WI38 (cell line): ENCODE data around the gene MAF.

ENCODE experiments used
- H3K4me3 ChIP-seq: 2 replicates; pipeline ENCODE4 v1.5.1; 2011; ENCODE audit warnings: low read depth, mild to moderate bottlenecking, control low read depth, low read length
- TF ChIP-seq, protein P1 (sequence below): IDR thresholded peaks from 2 replicates; pipeline ENCODE4 v1.5.1; 2012; ENCODE audit warnings: low read depth, mild to moderate bottlenecking, control low read depth, low read length

The MAF gene

DNA sequence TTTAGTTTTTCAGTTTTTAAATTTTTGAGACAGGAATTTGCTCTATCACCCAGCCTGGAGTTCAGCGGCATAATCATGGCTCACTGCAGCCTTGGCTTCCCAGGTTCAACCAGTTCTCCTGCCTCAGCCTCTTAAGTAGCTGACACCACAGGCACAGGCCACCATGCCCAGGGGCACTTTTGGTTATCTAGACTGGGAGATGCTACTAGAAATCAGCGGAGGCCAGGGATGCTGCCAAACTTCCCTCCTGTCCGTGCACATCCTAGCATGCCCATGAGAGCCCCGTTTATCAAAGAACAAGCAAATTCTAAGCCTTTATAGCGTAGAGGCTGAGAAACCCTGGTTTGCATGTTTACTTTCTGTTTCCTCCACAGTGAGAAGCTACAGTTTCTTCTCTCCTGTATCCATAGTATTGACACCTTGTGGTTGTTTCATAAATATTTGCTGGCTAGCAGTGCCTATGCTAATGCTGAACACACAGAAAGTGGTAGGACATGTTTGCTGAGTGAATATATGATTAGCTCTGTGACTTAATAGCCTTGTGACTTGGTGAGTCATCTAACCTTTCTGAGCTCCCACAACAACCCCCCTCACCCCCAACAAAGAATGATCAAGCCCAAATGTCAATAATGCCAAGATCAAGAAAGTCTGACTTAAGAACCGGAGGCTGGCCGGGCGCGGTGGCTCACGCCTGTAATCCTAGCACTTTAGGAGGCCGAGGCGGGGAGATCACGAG lies 39.2 kb upstream of the MAF start:
- TF ChIP-seq, protein P1, sequence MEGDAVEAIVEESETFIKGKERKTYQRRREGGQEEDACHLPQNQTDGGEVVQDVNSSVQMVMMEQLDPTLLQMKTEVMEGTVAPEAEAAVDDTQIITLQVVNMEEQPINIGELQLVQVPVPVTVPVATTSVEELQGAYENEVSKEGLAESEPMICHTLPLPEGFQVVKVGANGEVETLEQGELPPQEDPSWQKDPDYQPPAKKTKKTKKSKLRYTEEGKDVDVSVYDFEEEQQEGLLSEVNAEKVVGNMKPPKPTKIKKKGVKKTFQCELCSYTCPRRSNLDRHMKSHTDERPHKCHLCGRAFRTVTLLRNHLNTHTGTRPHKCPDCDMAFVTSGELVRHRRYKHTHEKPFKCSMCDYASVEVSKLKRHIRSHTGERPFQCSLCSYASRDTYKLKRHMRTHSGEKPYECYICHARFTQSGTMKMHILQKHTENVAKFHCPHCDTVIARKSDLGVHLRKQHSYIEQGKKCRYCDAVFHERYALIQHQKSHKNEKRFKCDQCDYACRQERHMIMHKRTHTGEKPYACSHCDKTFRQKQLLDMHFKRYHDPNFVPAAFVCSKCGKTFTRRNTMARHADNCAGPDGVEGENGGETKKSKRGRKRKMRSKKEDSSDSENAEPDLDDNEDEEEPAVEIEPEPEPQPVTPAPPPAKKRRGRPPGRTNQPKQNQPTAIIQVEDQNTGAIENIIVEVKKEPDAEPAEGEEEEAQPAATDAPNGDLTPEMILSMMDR, result no peak
- no peak overlapping the region for H3K4me3 ChIP-seq

DNA sequence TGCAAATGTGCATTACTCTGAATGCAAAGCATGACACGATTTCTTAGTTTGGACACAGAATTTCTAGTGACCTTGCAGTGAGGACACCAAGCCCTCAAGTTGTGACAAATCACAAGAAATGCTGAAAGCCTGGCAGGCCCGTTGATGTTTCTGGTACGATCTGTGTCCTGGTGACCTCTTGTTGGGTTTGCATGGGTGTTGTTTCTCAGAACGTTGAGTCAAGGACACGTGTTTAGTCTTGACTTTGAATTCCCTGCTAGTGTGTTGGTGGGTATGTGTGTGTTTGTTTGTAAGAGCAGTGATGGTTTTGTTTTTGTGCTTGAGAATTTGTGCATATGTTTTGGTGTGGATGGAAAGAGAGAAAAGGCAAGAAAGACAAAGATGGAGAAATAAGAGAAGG lies 37.8 kb upstream of the MAF start:
- H3K4me3 ChIP-seq, result no peak overlapping the region
- TF ChIP-seq, protein P1, result no peak

DNA sequence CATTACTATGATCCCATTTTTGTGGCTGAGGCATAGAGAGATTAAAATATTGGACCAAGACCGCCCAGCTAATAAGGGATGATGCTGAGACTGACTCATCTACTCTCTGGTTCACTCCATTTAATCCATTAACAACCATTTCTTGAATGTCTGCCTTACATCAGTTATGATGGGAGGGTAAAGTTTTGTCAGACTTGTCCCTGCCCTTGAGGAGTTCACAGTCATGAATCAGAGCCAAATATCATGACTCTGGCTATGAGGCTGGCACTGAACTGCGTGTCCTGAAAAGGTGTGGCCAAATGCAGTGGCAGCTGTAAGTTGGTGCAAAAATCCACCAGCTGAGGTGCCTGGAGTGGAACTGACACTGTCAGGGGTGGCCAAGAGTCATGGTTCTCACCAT lies 35.0 kb upstream of the MAF start:
- no peak overlapping the region for H3K4me3 ChIP-seq
- TF ChIP-seq, protein P1, result no peak

DNA sequence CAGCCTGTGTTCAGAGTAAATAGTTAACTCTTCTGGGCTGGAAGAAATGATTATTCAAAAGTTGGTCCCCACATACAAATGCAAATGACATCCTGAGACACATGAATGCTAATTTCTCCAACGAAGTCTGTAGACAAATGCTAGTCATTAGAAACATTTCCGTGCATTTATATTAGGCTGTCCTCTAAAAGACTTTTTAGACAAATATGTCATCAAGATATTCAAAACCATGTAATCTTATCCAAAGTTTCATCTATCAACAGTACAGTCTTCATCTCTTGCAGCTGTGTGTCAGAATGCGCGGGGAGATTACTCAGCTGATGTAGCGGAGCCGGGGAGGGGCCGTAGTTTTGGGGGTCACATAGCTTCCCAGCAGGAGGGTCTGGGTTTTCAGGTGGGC lies 33.8 kb upstream of the MAF start:
- no peak overlapping the region for H3K4me3 ChIP-seq
- TF ChIP-seq, protein P1, result no peak

DNA sequence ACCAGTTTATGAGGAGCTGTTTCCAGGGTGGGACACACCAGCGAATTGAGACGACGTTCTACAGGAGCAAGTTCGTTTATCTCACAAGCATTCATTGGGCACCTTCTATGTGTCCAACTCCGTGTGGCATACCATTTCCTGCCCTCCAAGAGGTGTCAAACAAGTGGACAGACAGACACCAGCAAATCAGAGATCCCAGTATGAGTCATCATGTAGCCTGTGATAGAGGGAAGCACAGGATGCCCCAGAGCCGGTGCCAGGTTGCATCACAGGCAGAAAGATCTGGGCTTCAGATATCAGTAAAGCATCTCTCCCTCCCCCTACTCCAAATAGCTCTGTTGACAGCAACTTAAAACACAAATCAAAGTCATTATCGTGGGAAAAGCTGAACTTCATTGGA lies 31.8 kb upstream of the MAF start:
- TF ChIP-seq, protein P1, result no peak
- no peak overlapping the region for H3K4me3 ChIP-seq

DNA sequence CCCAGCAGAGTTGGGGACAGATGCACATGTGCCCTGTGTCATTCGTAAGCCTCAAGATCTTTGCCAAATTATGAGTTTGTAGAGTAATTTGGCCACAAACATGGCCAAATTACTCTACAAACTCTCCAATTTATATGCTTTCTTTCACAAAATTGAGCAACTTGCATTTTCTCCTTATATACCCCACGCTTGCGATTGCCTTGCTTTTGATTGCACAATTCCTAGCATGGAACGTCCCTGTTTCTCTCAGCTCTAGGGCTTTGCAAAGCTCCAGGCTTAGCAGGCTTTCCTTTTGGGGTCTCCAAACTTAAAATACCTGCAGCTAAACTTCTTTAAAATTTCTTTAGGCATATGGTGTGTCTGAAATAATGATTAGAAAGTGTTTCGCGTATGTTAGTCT lies 28.5 kb upstream of the MAF start:
- TF ChIP-seq, protein P1, result no peak
- no peak overlapping the region for H3K4me3 ChIP-seq

DNA sequence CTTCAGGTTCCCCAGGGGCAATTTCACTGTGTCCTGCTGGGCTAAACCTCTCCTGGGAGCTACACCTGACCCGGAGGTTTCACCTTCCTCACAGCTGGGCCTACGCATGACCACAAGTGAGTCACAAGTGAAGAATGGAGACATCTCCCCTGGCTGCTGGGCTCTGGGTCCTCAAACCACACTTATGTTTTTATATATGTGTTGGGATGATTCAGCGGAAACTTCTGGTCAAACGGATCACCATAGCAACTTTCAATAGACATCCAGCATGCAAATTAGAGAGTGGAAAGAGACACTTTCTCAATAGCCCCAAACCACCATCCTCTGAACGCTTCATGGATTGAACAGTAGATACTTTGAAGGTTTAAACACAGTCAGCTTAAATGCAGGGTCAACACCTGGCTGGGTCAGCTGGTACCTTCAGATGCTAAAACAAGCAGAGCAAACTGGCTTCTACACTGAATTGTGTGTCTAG lies 28.0 kb upstream of the MAF start:
- H3K4me3 ChIP-seq, result no peak overlapping the region
- TF ChIP-seq, protein P1, result no peak
